Measurements from ENCODE around the gene LRPPRC. TPM values are rescaled to one million over a fixed set of nuclear protein-coding genes. Genes with fewer than 3 reads are reported as not detected.

The LRPPRC gene
- total RNA-seq, 1 donor from 2014 or later = 52.1 TPM

DNA sequence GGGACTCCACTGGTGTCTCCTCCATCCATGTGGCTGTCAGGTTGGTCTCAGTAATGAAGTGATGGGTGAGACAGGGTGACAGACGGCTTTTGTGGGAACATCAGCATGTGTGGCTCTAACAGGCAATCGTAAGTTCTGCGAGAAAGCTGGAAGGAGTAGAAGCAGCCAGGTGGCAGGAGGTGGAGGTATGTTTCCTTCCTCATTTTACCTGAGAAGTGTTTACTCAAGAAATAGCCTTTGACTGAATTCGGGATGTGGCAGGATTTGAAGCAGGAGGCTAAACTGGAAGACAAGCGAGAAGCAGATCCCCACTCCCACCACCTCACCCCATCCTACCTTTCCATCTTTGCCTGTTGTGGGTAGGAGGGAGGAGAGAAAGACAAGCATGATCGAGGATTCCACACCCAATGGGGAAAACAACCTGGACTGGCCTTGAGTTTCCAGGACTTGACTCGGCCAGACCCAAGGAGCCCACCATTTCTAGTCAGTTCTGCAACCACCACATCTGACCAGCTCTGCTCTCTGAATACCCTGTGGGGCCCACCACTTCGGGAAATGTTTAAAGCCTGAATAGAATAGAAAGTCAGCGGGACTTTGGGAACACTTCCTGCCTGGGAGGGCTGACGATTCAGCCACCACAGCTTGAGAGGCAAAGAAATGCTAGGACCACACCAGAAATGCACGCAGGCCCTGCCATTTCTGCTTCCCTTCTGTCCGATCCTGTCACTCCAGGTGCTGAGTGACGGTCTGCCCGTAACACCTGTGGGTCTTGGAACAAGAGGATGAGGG, 155.8 kb downstream of the LRPPRC start:
- no peak for DNase-seq (ENCODE audit: low spot score)
- no peaks in the 10 kb centered on the region for H3K36me3 Mint-ChIP-seq (ENCODE audit: low read depth)
- no peaks in the 10 kb centered on the region for H3K9me3 Mint-ChIP-seq (ENCODE audit: low read depth)
- TF ChIP-seq, protein P1, sequence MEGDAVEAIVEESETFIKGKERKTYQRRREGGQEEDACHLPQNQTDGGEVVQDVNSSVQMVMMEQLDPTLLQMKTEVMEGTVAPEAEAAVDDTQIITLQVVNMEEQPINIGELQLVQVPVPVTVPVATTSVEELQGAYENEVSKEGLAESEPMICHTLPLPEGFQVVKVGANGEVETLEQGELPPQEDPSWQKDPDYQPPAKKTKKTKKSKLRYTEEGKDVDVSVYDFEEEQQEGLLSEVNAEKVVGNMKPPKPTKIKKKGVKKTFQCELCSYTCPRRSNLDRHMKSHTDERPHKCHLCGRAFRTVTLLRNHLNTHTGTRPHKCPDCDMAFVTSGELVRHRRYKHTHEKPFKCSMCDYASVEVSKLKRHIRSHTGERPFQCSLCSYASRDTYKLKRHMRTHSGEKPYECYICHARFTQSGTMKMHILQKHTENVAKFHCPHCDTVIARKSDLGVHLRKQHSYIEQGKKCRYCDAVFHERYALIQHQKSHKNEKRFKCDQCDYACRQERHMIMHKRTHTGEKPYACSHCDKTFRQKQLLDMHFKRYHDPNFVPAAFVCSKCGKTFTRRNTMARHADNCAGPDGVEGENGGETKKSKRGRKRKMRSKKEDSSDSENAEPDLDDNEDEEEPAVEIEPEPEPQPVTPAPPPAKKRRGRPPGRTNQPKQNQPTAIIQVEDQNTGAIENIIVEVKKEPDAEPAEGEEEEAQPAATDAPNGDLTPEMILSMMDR (IDR thresholded peaks at IDR 0.05) = no peak
- H3K27me3 Mint-ChIP-seq (ENCODE audit: low read depth) = no peaks in the 10 kb centered on the region
- no peak overlapping the region for H3K27ac Mint-ChIP-seq (ENCODE audit: unreplicated experiment)
- H3K4me3 Mint-ChIP-seq (ENCODE audit: unreplicated experiment) = no peak overlapping the region
- no peaks in the 10 kb centered on the region for H3K4me1 Mint-ChIP-seq (ENCODE audit: low read depth)

DNA sequence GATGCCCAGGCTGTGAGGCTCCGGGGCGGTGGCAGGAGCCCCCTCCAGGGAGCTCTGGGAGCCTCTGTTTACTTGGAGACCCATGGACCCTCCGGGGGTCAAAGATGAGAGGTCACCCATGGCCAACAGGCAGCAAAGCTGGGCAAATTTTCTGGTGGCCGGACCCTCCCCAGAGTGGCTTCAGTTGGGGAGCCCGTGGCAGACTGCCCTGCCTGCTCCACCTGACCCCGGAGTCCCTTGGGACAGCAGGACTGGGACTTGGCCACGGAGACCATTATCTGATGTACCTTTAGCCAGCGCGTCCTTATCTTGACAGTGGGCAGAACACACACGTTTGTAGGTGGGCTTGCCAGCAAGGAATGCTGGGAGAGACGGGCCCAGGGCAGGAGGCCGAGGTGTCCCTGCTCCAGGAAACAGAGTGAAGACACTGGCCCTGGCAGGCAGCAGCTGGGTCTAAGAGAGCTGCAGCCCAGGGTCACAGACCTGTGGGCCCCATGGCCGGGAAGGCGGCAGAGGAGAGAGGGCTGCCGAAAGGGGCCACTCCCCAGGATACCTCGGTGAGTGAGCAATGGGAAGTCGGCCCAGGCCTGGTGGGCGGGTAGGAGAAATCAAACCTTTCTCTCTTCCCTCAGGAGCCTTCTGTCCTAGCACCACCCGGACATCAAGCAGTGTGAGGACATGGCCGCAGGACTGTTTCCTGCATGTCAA, 157.1 kb downstream of the LRPPRC start, which contains the start of the genes ABCG5 and ABCG8:
Gene ABCG5 (minus strand): TSS at position 280 of the 708 bp plus-strand sequence. CDS start 160 bp downstream, at position 120.
Gene ABCG8 (plus strand): TSS at position 412 of the 708 bp plus-strand sequence. CDS start 83 bp downstream, at position 495.
- TF ChIP-seq, protein P1 (IDR thresholded peaks at IDR 0.05) = no peak
- no peak for DNase-seq (ENCODE audit: low spot score)
- Mint-ChIP-seq H3K4me3 (ENCODE audit: unreplicated experiment) (no peak within 1 kb of the TSS), H3K27me3 (ENCODE audit: low read depth) (no peaks in the 10 kb centered on the region), H3K36me3 (ENCODE audit: low read depth) (no peaks in the 10 kb centered on the region), H3K4me1 (ENCODE audit: low read depth) (no peaks in the 10 kb centered on the region), H3K9me3 (ENCODE audit: low read depth) (no peaks in the 10 kb centered on the region), H3K27ac (ENCODE audit: unreplicated experiment) (no peak within 1 kb of the TSS)

DNA sequence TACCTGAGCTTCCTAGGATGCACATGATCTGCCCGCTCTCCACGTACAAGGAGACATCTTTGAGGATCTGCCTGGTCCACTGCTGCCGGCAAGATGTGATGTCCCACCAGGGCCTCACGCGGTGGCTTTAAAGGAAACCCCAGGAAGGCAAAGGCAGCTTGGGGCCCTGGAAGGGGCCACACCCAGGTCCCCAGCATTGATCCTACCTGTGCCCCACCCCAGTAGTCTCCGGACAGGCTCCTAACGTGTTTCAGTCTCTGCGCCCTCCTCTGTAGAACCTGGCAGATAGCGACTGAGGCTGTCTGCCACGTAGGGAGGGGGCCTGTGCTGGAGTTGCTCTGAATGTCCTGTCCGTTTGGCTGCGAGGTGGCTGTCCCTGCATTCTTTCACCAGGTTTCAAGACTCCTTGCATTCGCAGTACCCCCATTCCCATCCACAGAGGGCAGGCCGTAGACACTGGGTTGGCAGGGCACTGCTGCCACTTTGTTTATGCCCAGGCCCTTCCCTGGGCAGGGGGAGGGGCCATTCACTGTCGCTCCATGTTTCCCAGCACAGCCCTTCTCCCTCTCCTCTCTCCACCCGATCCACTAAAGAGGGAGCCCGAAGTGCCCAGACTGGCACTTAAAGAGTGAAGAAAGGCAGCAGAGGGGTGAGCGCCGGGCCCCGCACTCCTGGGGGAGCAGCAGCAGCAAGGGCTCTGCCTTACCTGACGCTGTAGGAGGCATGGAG, 157.8 kb downstream of the LRPPRC start:
- Mint-ChIP-seq H3K36me3 (ENCODE audit: low read depth) (no peaks in the 10 kb centered on the region), H3K4me1 (ENCODE audit: low read depth) (no peaks in the 10 kb centered on the region)

DNA sequence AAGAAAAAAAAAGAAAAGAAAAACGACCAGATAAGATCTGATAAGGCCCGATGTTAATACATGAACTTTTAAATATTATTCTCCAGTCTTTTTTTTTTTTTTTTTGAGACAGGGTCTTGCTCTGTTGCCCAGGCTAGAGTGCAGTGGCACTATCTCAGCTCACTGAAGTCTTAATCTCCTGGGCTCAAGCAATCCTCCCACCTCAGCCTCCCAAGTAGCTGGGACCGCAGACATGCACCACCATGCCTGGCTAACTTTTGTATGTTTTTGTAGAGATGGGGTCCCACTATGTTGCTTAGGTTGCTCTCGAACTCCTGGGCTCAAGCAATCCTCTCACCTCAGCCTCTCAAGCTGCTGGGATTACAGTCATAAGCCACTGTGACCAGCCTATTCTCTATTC, 158.8 kb downstream of the LRPPRC start:
- TF ChIP-seq, protein P1 (IDR thresholded peaks at IDR 0.05) = no peak
- no peaks in the 10 kb centered on the region for H3K4me1 Mint-ChIP-seq (ENCODE audit: low read depth)
- no peak for DNase-seq (ENCODE audit: low spot score)
- H3K27ac Mint-ChIP-seq (ENCODE audit: unreplicated experiment) = no peak overlapping the region
- H3K4me3 Mint-ChIP-seq (ENCODE audit: unreplicated experiment) = no peak overlapping the region
- H3K36me3 Mint-ChIP-seq (ENCODE audit: low read depth) = no peaks in the 10 kb centered on the region
- H3K9me3 Mint-ChIP-seq (ENCODE audit: low read depth) = no peaks in the 10 kb centered on the region
- H3K27me3 Mint-ChIP-seq (ENCODE audit: low read depth) = no peaks in the 10 kb centered on the region

More for the DNA sequence above, 157.8 kb downstream of the LRPPRC start:
- no peak for DNase-seq (ENCODE audit: low spot score)
- Mint-ChIP-seq H3K27me3 (ENCODE audit: low read depth) (no peaks in the 10 kb centered on the region), H3K27ac (ENCODE audit: unreplicated experiment) (no peak overlapping the region), H3K4me3 (ENCODE audit: unreplicated experiment) (no peak overlapping the region), H3K9me3 (ENCODE audit: low read depth) (no peaks in the 10 kb centered on the region)
- TF ChIP-seq, protein P1 (IDR thresholded peaks at IDR 0.05) = no peak

Other genes with a start within 250 kb of the LRPPRC start
- gene DYNC2LI1, start 221.9 kb downstream of the LRPPRC start, total RNA-seq = 10.8 to 16.9 TPM (median 11.1 TPM) in 3 replicates
- not detected in 3 replicates for gene ABCG5, start 157.2 kb downstream of the LRPPRC start, total RNA-seq
- gene ABCG8, start 157.0 kb downstream of the LRPPRC start, total RNA-seq = not detected in 3 replicates
- gene PPM1B, start 172.9 kb upstream of the LRPPRC start, total RNA-seq = 31.9 to 32.6 TPM (median 32.5 TPM) in 3 replicates

All from chondrocyte (in vitro differentiated cells).